Peyer's patch (tissue), 4 donors: ENCODE measurements around the gene DHRSX. TPM values are rescaled to one million over a fixed set of nuclear protein-coding genes. Genes with fewer than 3 reads are reported as not detected.
"Not testable (repeated sequence)": the region's sequence is repeated elsewhere in the genome, so short reads cannot be mapped to it uniquely, and the experiment has no call there.

Experiments used
- DNase-seq, 3 donors: peaks; one replicate each; pipeline ENCODE4 v3.0.0-alpha.2; 2017 to 2019
- H3K27ac ChIP-seq, 4 donors: fragments of 200-600 bp; sonication (generic); one replicate each; pipeline ENCODE4 v1.5.1; 2016 to 2019
- H3K27me3 ChIP-seq, 2 donors: fragments of 200-600 bp; sonication (generic); one replicate each; pipeline ENCODE4 v1.5.1; 2019
- H3K36me3 ChIP-seq, 3 donors: fragments of 200-600 bp; sonication (generic); one replicate each; pipeline ENCODE4 v1.5.1; 2016 to 2019
- H3K4me1 ChIP-seq, 4 donors: fragments of 200-600 bp; sonication (generic); one replicate each; pipeline ENCODE4 v1.5.1; 2016 to 2019
- H3K4me3 ChIP-seq, 4 donors: fragments of 200-600 bp; sonication (generic); 1 replicate in 3 of 4; 2 replicates in 1 of 4; pipeline ENCODE4 v1.5.1; 2016 to 2019; ENCODE audit warnings: mild to moderate bottlenecking in 1 of 4
- H3K9me3 ChIP-seq, 4 donors: fragments of 200-600 bp; sonication (generic); one replicate each; pipeline ENCODE4 v1.5.1; 2016 to 2019; ENCODE audit warnings: mild to moderate bottlenecking in 1 of 4
- CTCF ChIP-seq, 6 experiments: fragments of 450-650 bp in 4 of 6; fragments of 200-600 bp in 2 of 6; sonication (generic) in 1 of 6; IDR thresholded peaks; one replicate each; pipeline ENCODE4 v1.5.1; 2017 to 2019; ENCODE audit warnings: antibody characterized with exemption in 6 of 6, mild to moderate bottlenecking in 3 of 6, moderate library complexity in 1 of 6
- POLR2A ChIP-seq, 2 donors: fragments of 450-650 bp; IDR thresholded peaks; one replicate each; pipeline ENCODE4 v1.5.1; 2017; ENCODE audit warnings: antibody characterized with exemption in 2 of 2, mild to moderate bottlenecking in 2 of 2, moderate library complexity in 2 of 2
- total RNA-seq, 4 donors: library from RNA; depleted of rRNA; stranded (reverse); fragments of >200 nt; gene quantifications; one replicate each; pipeline ENCODE4 v1.1.0, GENCODE V29; 2016

Gene DHRSX
- total RNA-seq, 4 donors from 2014 or later, result 21.5 to 55.4 (median 40.4) TPM

- Histone ChIP-seq H3K4me1 (no peaks in the 10 kb centered on the region), H3K27me3 (no peaks in the 10 kb centered on the region), H3K4me3 (no peak overlapping the region), H3K36me3 (no peaks in the 10 kb centered on the region), H3K27ac (no peak overlapping the region), H3K9me3 (no peaks in the 10 kb centered on the region)
- TF ChIP-seq CTCF (IDR thresholded peaks at IDR 0.05), result no peak
- no peak for TF ChIP-seq POLR2A (IDR thresholded peaks at IDR 0.05)
- DNase-seq, result no peak
Measured at GRCh38 chrX:2369206-2369605, 131.6 kb downstream of the DHRSX start.

GRCh38 chrX:2360731-2361130 lies 140.0 kb downstream of the DHRSX start:
- Histone ChIP-seq H3K27me3 (no peaks in the 10 kb centered on the region), H3K36me3 (no peaks in the 10 kb centered on the region), H3K9me3 (no peaks in the 10 kb centered on the region), H3K4me1 (no peaks in the 10 kb centered on the region), H3K27ac (no peak overlapping the region), H3K4me3 (no peak overlapping the region)
- no peak for DNase-seq
- no peak for TF ChIP-seq POLR2A (IDR thresholded peaks at IDR 0.05)
- no peak for TF ChIP-seq CTCF (IDR thresholded peaks at IDR 0.05)

GRCh38 chrX:2359522-2359921 lies 141.3 kb downstream of the DHRSX start:
- not testable (repeated sequence) for H3K4me3 ChIP-seq, DNase-seq, H3K4me1 ChIP-seq, H3K36me3 ChIP-seq, H3K27ac ChIP-seq, H3K9me3 ChIP-seq, H3K27me3 ChIP-seq

GRCh38 chrX:2351999-2352995 lies 148.5 kb downstream of the DHRSX start:
- TF ChIP-seq POLR2A (IDR thresholded peaks at IDR 0.05) (no peak), CTCF (IDR thresholded peaks at IDR 0.05) (no peak)
- H3K4me1 ChIP-seq, result no peaks in the 10 kb centered on the region
- DNase-seq, result no peak
- no peak overlapping the region for H3K27ac ChIP-seq
- H3K27me3 ChIP-seq, result no peaks in the 10 kb centered on the region
- H3K36me3 ChIP-seq, result no peaks in the 10 kb centered on the region
- no peak overlapping the region for H3K4me3 ChIP-seq
- no peaks in the 10 kb centered on the region for H3K9me3 ChIP-seq

GRCh38 chrX:2351321-2351720 lies 149.5 kb downstream of the DHRSX start:
- no peaks in the 10 kb centered on the region for H3K9me3 ChIP-seq
- H3K27ac ChIP-seq, result no peak overlapping the region
- H3K4me3 ChIP-seq, result no peak overlapping the region
- no peaks in the 10 kb centered on the region for H3K36me3 ChIP-seq
- no peaks in the 10 kb centered on the region for H3K4me1 ChIP-seq
- TF ChIP-seq POLR2A (IDR thresholded peaks at IDR 0.05) (no peak), CTCF (IDR thresholded peaks at IDR 0.05) (no peak)
- H3K27me3 ChIP-seq, result no peaks in the 10 kb centered on the region
- DNase-seq, result no peak

GRCh38 chrX:2350703-2351102 lies 150.1 kb downstream of the DHRSX start:
- H3K36me3 ChIP-seq, DNase-seq, H3K4me3 ChIP-seq, H3K9me3 ChIP-seq, H3K27me3 ChIP-seq, H3K27ac ChIP-seq, H3K4me1 ChIP-seq: not testable (repeated sequence)

GRCh38 chrX:2350036-2350435 lies 150.7 kb downstream of the DHRSX start:
- H3K4me1 ChIP-seq, H3K4me3 ChIP-seq, H3K27ac ChIP-seq, DNase-seq, H3K27me3 ChIP-seq, H3K36me3 ChIP-seq, H3K9me3 ChIP-seq: not testable (repeated sequence)
